Natural killer cell (primary cell): ENCODE measurements around the gene ATP2A2. TPM values are rescaled to one million over a fixed set of nuclear protein-coding genes. Genes with fewer than 3 reads are reported as not detected.

Source experiments
- ATAC-seq, 3 donors: fragments of 150-1000 bp in 2 of 3; fragments of 200-7000 bp in 1 of 3; cut with Tn5 transposase; 1 replicate in 1 of 3; 2 replicates in 2 of 3; pipeline ENCODE4 v1.10.0; 2021; ENCODE audit warnings: mild to moderate bottlenecking in 2 of 3, moderate library complexity in 2 of 3
- DNase-seq, 2 donors: peaks; one replicate each; pipeline versions ENCODE4 v3.0.0 to v3.0.0-alpha.2; 2013 to 2021; ENCODE audit warnings: mixed read lengths in 1 of 2
- H3K27ac ChIP-seq: one replicate; pipeline ENCODE4 v1.5.1; 2013; ENCODE audit warnings: mild to moderate bottlenecking, low read length
- H3K27me3 ChIP-seq: one replicate; pipeline ENCODE4 v1.6.1; 2013; ENCODE audit warnings: low read length; ENCODE audit not compliant: control insufficient read depth, insufficient read depth
- H3K36me3 ChIP-seq: one replicate; pipeline ENCODE4 v1.6.1; 2013; ENCODE audit warnings: low read length; ENCODE audit not compliant: control insufficient read depth, insufficient read depth
- H3K4me1 ChIP-seq: one replicate; pipeline ENCODE4 v1.6.1; 2013; ENCODE audit warnings: low read length; ENCODE audit not compliant: control insufficient read depth, insufficient read depth
- H3K4me3 ChIP-seq: one replicate; pipeline ENCODE4 v1.5.1; 2013; ENCODE audit warnings: low read length
- H3K9me3 ChIP-seq: one replicate; pipeline ENCODE4 v1.6.1; 2013; ENCODE audit warnings: low read length; ENCODE audit not compliant: control insufficient read depth, insufficient read depth
- H3K27ac Mint-ChIP-seq, 2 donors: one replicate each; pipeline ENCODE4 v1.8.0; 2022; ENCODE audit warnings: mild to moderate bottlenecking in 2 of 2, mixed read lengths in 2 of 2, moderate library complexity in 1 of 2
- H3K27me3 Mint-ChIP-seq, 2 donors: one replicate each; pipeline ENCODE4 v1.8.0; 2022; ENCODE audit warnings: low read depth in 2 of 2, mixed read lengths in 2 of 2
- H3K36me3 Mint-ChIP-seq: one replicate; pipeline ENCODE4 v1.8.0; 2022; ENCODE audit warnings: mixed read lengths
- H3K4me1 Mint-ChIP-seq, 2 donors: one replicate each; pipeline ENCODE4 v1.8.0; 2022; ENCODE audit warnings: mixed read lengths in 2 of 2
- H3K4me3 Mint-ChIP-seq: one replicate; pipeline ENCODE4 v1.8.0; 2022; ENCODE audit warnings: mild to moderate bottlenecking, moderate library complexity, mixed read lengths
- H3K9me3 Mint-ChIP-seq, 2 donors: one replicate each; pipeline ENCODE4 v1.8.0; 2022; ENCODE audit warnings: mixed read lengths in 2 of 2
- CTCF ChIP-seq: fragments of 200-600 bp; IDR thresholded peaks from one replicate; pipeline ENCODE4 v1.8.0; 2022; ENCODE audit warnings: antibody characterized with exemption
- WGBS: methylation state at CpG from one replicate; pipeline ENCODE4 v1.1.7; 2013; ENCODE audit warnings: missing lambda C conversion rate; ENCODE audit not compliant: insufficient coverage; 5-methylcytosine and 5-hydroxymethylcytosine counted together
- intact Hi-C: fragments of 100-400 bp; cut with micrococcal nuclease; formaldehyde crosslinking; loops from one replicate; pipeline ENCODE4 v1.14.2; 2022
- total RNA-seq, 4 donors: library from RNA; stranded (reverse); fragments of 120-200 nt in 1 of 4; gene quantifications; one replicate each; pipeline versions ENCODE4 v1.2.3 to v1.2.4, GENCODE V29; 2013 to 2022

Gene ATP2A2
- total RNA-seq, 3 donors from 2014 or later (not counting 1 experiment from before 2014, with no cell fraction given) = 118 to 140 (median 123) TPM

GRCh38 chr12:110369992-110370391 is 88.9 kb downstream of the ATP2A2 start:
- H3K36me3 ChIP-seq = peaks cover 29% of the 10 kb centered on the region
- H3K27ac Mint-ChIP-seq = no peak overlapping the region

GRCh38 chr12:110370732-110371231 is 89.7 kb downstream of the ATP2A2 start:
- Histone ChIP-seq H3K27me3 (no peaks in the 10 kb centered on the region), H3K4me3 (no peak overlapping the region), H3K36me3 (peaks cover 37% of the 10 kb centered on the region), H3K9me3 (no peaks in the 10 kb centered on the region), H3K4me1 (peaks cover 14% of the 10 kb centered on the region), H3K27ac (no peak overlapping the region)
- WGBS = 86% methylated on average over 13 of the region's 13 CpGs
- Mint-ChIP-seq H3K4me1 (no peaks in the 10 kb centered on the region), H3K9me3 (no peaks in the 10 kb centered on the region), H3K27ac (no peak overlapping the region), H3K36me3 (no peaks in the 10 kb centered on the region), H3K27me3 (no peaks in the 10 kb centered on the region), H3K4me3 (no peak overlapping the region)
- intact Hi-C loops = no loop called here
- no peak for DNase-seq
- TF ChIP-seq CTCF = no peak
- no peak for ATAC-seq

More at GRCh38 chr12:110369992-110370391, 88.9 kb downstream of the ATP2A2 start:
- H3K27me3 Mint-ChIP-seq = no peaks in the 10 kb centered on the region
- WGBS = 96% methylated on average over 8 of the region's 8 CpGs
- Histone ChIP-seq H3K27ac (no peak overlapping the region), H3K4me1 (peaks cover 14% of the 10 kb centered on the region), H3K9me3 (no peaks in the 10 kb centered on the region), H3K27me3 (no peaks in the 10 kb centered on the region), H3K4me3 (no peak overlapping the region)
- no peak for ATAC-seq
- intact Hi-C loops = no loop called here
- DNase-seq = no peak
- no peak for TF ChIP-seq CTCF
- no peaks in the 10 kb centered on the region for H3K9me3 Mint-ChIP-seq
- H3K36me3 Mint-ChIP-seq = no peaks in the 10 kb centered on the region
- H3K4me3 Mint-ChIP-seq = no peak overlapping the region
- no peaks in the 10 kb centered on the region for H3K4me1 Mint-ChIP-seq

GRCh38 chr12:110371408-110372055 is 90.5 kb downstream of the ATP2A2 start:
- no peaks in the 10 kb centered on the region for H3K27me3 ChIP-seq
- H3K4me1 ChIP-seq = peaks cover 14% of the 10 kb centered on the region
- no peaks in the 10 kb centered on the region for H3K9me3 ChIP-seq
- 60% methylated on average over 13 of the region's 13 CpGs for WGBS
- Mint-ChIP-seq H3K36me3 (no peaks in the 10 kb centered on the region), H3K4me3 (no peak overlapping the region), H3K4me1 (no peaks in the 10 kb centered on the region), H3K27ac (peak overlapping the region in 1 of 2 donors; percentile 18), H3K27me3 (no peaks in the 10 kb centered on the region), H3K9me3 (no peaks in the 10 kb centered on the region)
- intact Hi-C loops = no loop called here
- no peak overlapping the region for H3K4me3 ChIP-seq
- DNase-seq = no peak
- H3K36me3 ChIP-seq = peaks cover 42% of the 10 kb centered on the region
- no peak for TF ChIP-seq CTCF
- H3K27ac ChIP-seq = no peak overlapping the region
- ATAC-seq = no peak

GRCh38 chr12:110372056-110372425 is 91.0 kb downstream of the ATP2A2 start:
- intact Hi-C loops = no loop called here
- no peaks in the 10 kb centered on the region for H3K9me3 ChIP-seq
- H3K4me1 ChIP-seq = peaks cover 14% of the 10 kb centered on the region
- no peaks in the 10 kb centered on the region for H3K36me3 Mint-ChIP-seq
- DNase-seq (no peak), ATAC-seq (no peak)
- H3K9me3 Mint-ChIP-seq = no peaks in the 10 kb centered on the region
- no peaks in the 10 kb centered on the region for H3K27me3 Mint-ChIP-seq
- H3K27ac Mint-ChIP-seq = peak overlapping the region in 1 of 2 donors; percentile 18
- WGBS = 69% methylated on average over 7 of the region's 7 CpGs
- H3K27ac ChIP-seq = no peak overlapping the region
- no peak overlapping the region for H3K4me3 ChIP-seq
- TF ChIP-seq CTCF = no peak
- H3K4me1 Mint-ChIP-seq = no peaks in the 10 kb centered on the region
- no peaks in the 10 kb centered on the region for H3K27me3 ChIP-seq
- peaks cover 44% of the 10 kb centered on the region for H3K36me3 ChIP-seq
- H3K4me3 Mint-ChIP-seq = no peak overlapping the region
